Heart left ventricle (tissue), 16 donors: ENCODE data around the gene HOXC11. TPM values are rescaled to one million over a fixed set of nuclear protein-coding genes. Genes with fewer than 3 reads are reported as not detected.

Experiments
- ATAC-seq, 4 donors: fragments of 200-7000 bp; cut with Tn5 transposase; one replicate each; pipeline ENCODE4 v1.9.1; 2020 to 2022; ENCODE audit warnings: moderate library complexity in 4 of 4, mild to moderate bottlenecking in 3 of 4, moderate number of reproducible peaks in 1 of 4
- DNase-seq, 5 donors: peaks; one replicate each; pipeline ENCODE4 v3.0.0-alpha.2; 2020
- H3K27ac ChIP-seq, 12 donors: fragments of 200-600 bp; sonication (generic) in 4 of 12; one replicate each; pipeline versions ENCODE4 v1.5.0 to v1.8.0; 2016 to 2022; ENCODE audit warnings: mild to moderate bottlenecking in 2 of 12
- H3K27me3 ChIP-seq, 9 donors: fragments of 200-600 bp; sonication (generic) in 2 of 9; one replicate each; pipeline versions ENCODE4 v1.5.1 to v1.8.0; 2016 to 2022; ENCODE audit warnings: mild to moderate bottlenecking in 3 of 9
- H3K36me3 ChIP-seq, 9 donors: fragments of 200-600 bp; sonication (generic) in 2 of 9; one replicate each; pipeline versions ENCODE4 v1.5.0 to v1.8.0; 2018 to 2022; ENCODE audit warnings: mild to moderate bottlenecking in 2 of 9
- H3K4me1 ChIP-seq, 12 donors: fragments of 200-600 bp; sonication (generic) in 4 of 12; one replicate each; pipeline versions ENCODE4 v1.5.0 to v1.8.0; 2016 to 2022; ENCODE audit warnings: mild to moderate bottlenecking in 3 of 12
- H3K4me3 ChIP-seq, 12 donors: fragments of 200-600 bp; sonication (generic) in 4 of 12; one replicate each; pipeline versions ENCODE4 v1.5.0 to v1.8.0; 2017 to 2022; ENCODE audit warnings: mild to moderate bottlenecking in 9 of 12, moderate library complexity in 4 of 12
- H3K9me3 ChIP-seq, 12 donors: fragments of 200-600 bp; sonication (generic) in 4 of 12; one replicate each; pipeline versions ENCODE4 v1.5.0 to v1.8.0; 2016 to 2022; ENCODE audit warnings: mild to moderate bottlenecking in 1 of 12
- CTCF ChIP-seq, 12 donors: fragments of 200-600 bp; sonication (generic) in 4 of 12; IDR thresholded peaks; one replicate each; pipeline versions ENCODE4 v1.5.0 to v1.8.0; 2018 to 2022; ENCODE audit warnings: antibody characterized with exemption in 12 of 12, mild to moderate bottlenecking in 5 of 12
- POLR2A ChIP-seq, 2 donors: fragments of 450-650 bp; IDR thresholded peaks; one replicate each; pipeline ENCODE4 v1.6.1; 2017; ENCODE audit warnings: antibody characterized with exemption in 2 of 2, mild to moderate bottlenecking in 2 of 2, moderate library complexity in 2 of 2
- WGBS, 4 donors: extraction: QIAGEN DNeasy Blood & Tissue Kit in 2 of 4; methylation state at CpG; one replicate each; pipeline versions ENCODE4 v1.1.5 to v1.1.7; 2013 to 2018; 5-methylcytosine and 5-hydroxymethylcytosine counted together
- intact Hi-C, 10 donors: fragments of 100-400 bp; cut with DNase I; formaldehyde crosslinking; loops; one replicate each; pipeline versions ENCODE4 v1.11.1 to v1.14.2; 2022
- polyA plus RNA-seq, 2 donors: library from polyadenylated mRNA; stranded (reverse); fragments of 200-250 nt; gene quantifications; one replicate each; pipeline ENCODE4 v1.2.3, GENCODE V29; 2013
- total RNA-seq, 9 donors: library from RNA; depleted of rRNA in 2 of 9; stranded (reverse); fragments of >200 nt in 2 of 9; fragmentation: NEBNext Ultra II Directional in 3 of 9; extraction: Animal tissue kit (Norgen Biotek cat#: 25700) in 3 of 9; gene quantifications; one replicate each; pipeline versions ENCODE4 v1.1.0 to v1.2.4, GENCODE V29; 2016 to 2023
- donor health status: ischemic (EF 13 %, LVEDD 7.1; RV severe dilation, severe dysfunction).
- donor health status: healthy with polysubstance abuse.
- donor health status: DM: no; HTN: yes; CAD: no.
- donor health status: DM: no; HTN: no; CAD: no.
- donor health status: ischemic (EF 25% LVEDD 6.9; RV normal size, moderate dysfunction).
- donor health status: ischemic (EF 25% LVEDD 5.7; RV mildly dilated, moderate dysfunction).
- donor health status: healthy.
- donor health status: DM: yes; HTN: yes; CAD: no.
- donor health status: ischemic (EF 35%, LVEDD 5.7; RV mildly dilated, moderate dysfunction).
- donor health status: nonischemic (EF 11% LVEDD 7.7; RV severe dilation, severe dysfunction).
- donor health status: DM: yes; HTN: yes; CAD: no.
- donor health status: PGD.
- donor health status: ischemic (EF 29% LVEDD 5.4; RV normal size, mild dysfunction).
- donor health status: nonischemic (EF 23%, LVEDD 6.1; RV moderate dilation, normal function).

Gene HOXC11
- total and polyA plus RNA-seq, 11 donors: not detected

GRCh38 chr12:53980802-53981496 lies 8.0 kb downstream of the HOXC11 start:
- Histone ChIP-seq H3K4me3 (no peak overlapping the region), H3K9me3 (no peaks in the 10 kb centered on the region), H3K36me3 (no peaks in the 10 kb centered on the region), H3K27ac (no peak overlapping the region), H3K27me3 (peaks cover 76 to 98% (median 96%) of the 10 kb centered on the region in 9 donors), H3K4me1 (peaks cover 0 to 13% (median 8%) of the 10 kb centered on the region in 12 donors)
- DNase-seq: no peak
- no peak for ATAC-seq
- WGBS, 4 donors: 20 to 25% (median 21%) methylated on average over 15 of the region's 15 CpGs
- intact Hi-C loops: no loop called here
- TF ChIP-seq POLR2A (IDR thresholded peaks at IDR 0.05): no peak
- TF ChIP-seq CTCF (IDR thresholded peaks at IDR 0.05): no peak

GRCh38 chr12:53981634-53982565 lies 9.0 kb downstream of the HOXC11 start:
- peaks cover 78 to 98% (median 95%) of the 10 kb centered on the region in 9 donors for H3K27me3 ChIP-seq
- H3K9me3 ChIP-seq: no peaks in the 10 kb centered on the region
- no peak for DNase-seq
- TF ChIP-seq POLR2A (IDR thresholded peaks at IDR 0.05) (no peak), CTCF (IDR thresholded peaks at IDR 0.05) (no peak)
- intact Hi-C loops: no loop called here
- ATAC-seq: no peak
- 8 to 13% (median 9%) methylated on average over 29 to 30 of the region's 30 CpGs for WGBS, 4 donors
- no peak overlapping the region for H3K4me3 ChIP-seq
- no peak overlapping the region for H3K27ac ChIP-seq
- peaks cover 0 to 19% (median 13%) of the 10 kb centered on the region in 12 donors for H3K4me1 ChIP-seq
- no peaks in the 10 kb centered on the region for H3K36me3 ChIP-seq

GRCh38 chr12:53982648-53983567 lies 10.0 kb downstream of the HOXC11 start:
- H3K27me3 ChIP-seq: peaks cover 71 to 98% (median 95%) of the 10 kb centered on the region in 9 donors
- intact Hi-C loops: no loop called here

More at GRCh38 chr12:53982648-53983567, 10.0 kb downstream of the HOXC11 start:
- no peak for DNase-seq
- no peak for ATAC-seq
- Histone ChIP-seq H3K27ac (no peak overlapping the region), H3K4me3 (no peak overlapping the region), H3K9me3 (no peaks in the 10 kb centered on the region), H3K4me1 (peaks cover 0 to 19% (median 13%) of the 10 kb centered on the region in 12 donors), H3K36me3 (no peaks in the 10 kb centered on the region)
- WGBS, 4 donors: 7 to 10% (median 9%) methylated on average over 25 to 26 of the region's 26 CpGs
- TF ChIP-seq CTCF (IDR thresholded peaks at IDR 0.05) (no peak), POLR2A (IDR thresholded peaks at IDR 0.05) (no peak)
